GM12801 (cell line): ENCODE results near the gene P2RX2.

Experiments used
- CTCF ChIP-seq: IDR thresholded peaks from one replicate; pipeline ENCODE4 v1.5.1; 2011; ENCODE audit warnings: control low read depth; ENCODE audit not compliant: insufficient read length; ENCODE audit errors: extremely low read depth

P2RX2 gene

DNA sequence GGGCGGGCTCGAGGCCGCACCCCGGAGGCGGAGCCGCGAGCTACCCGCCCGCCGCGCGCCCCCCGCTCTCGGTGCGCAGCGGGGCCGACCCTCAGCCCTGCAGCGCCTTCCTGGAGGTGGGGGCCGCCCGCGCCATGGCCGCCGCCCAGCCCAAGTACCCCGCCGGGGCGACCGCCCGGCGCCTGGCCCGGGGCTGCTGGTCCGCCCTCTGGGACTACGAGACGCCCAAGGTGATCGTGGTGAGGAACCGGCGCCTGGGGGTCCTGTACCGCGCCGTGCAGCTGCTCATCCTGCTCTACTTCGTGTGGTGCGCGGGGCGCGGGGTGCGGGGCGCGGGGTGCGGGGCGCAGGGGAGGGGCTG lies at the start of gene P2RX2:
P2RX2 (plus strand) TSS at position 94 of the 361 bp plus-strand sequence; CDS start at position 135, 41 bp downstream.
- TF ChIP-seq CTCF = no peak

GRCh38 chr12:132568826-132569480 lies 49.6 kb upstream of the P2RX2 start:
- TF ChIP-seq CTCF = no peak

- no peak for TF ChIP-seq CTCF
Measured at GRCh38 chr12:132569856-132570480, 48.6 kb upstream of the P2RX2 start.

GRCh38 chr12:132570635-132571034 lies 47.9 kb upstream of the P2RX2 start:
- no peak for TF ChIP-seq CTCF

DNA sequence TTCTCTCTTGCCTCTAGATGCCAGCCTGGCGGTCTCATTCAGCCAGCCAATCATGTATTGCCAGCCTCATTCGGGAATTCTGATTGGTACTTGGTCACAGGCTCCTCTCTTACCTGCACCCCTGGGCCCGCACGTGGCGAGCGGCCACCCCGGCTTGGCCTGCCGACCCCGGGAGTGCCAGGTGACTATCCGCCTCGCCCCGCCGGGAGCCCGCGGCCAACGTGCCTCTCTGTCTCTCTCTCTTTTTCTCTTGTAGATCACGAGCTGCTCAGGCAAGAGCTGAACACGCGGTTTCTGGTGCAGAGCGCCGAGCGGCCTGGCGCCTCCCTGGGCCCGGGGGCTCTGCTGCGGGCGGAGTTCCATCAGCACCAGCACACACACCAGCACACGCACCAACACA lies 47.5 kb upstream of the P2RX2 start:
- no peak for TF ChIP-seq CTCF

DNA sequence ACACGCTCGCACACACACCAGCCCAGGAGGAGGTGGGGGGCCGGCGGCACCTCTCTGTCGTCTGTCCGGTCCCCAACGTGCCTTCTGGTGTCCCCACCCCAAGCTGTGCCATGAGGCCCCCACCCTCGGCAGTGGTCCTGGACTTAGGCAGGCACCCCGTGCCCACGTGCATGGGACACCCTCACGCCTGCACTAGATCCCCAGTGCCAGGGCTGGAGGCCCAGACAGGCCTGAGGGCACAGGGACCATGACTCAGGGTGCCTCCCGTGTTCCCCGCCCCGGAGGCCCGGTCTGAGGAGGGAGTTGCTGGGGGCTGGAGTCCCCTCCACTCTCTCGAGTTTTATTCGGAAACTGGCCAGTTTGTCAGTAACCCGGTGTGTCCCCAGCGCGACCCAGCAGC lies 47.0 kb upstream of the P2RX2 start:
- TF ChIP-seq CTCF = no peak

DNA sequence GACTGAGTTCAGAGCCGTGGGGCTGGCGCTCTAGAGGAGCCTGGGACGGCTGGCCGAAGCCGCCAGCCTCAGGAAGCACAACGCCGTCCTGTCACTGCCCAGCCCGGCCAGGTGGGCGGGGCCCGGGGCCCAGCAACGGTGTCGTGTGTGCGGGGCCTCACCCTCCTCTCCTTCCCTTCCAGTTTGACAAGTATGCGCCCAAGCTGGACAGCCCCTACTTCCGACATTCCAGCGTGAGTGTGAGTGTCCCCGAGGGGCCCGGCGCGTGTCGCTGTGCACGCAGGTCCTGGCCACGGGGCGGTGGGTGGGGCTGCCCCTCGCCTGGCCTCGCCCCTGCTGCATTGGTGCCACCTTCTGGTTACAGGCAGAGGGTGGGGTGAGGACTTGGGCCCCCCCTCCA lies 46.5 kb upstream of the P2RX2 start:
- TF ChIP-seq CTCF = no peak
